Transverse colon (tissue), 4 donors: ENCODE measurements around the gene TMEM129.

Source experiments
- POLR2A ChIP-seq: fragments of 450-650 bp; IDR thresholded peaks from one replicate; pipeline ENCODE4 v1.6.1; 2016; ENCODE audit warnings: antibody characterized with exemption, mild to moderate bottlenecking, moderate library complexity
- POLR2AphosphoS5 ChIP-seq, 3 donors: sonication (generic); formaldehyde crosslinking; IDR thresholded peaks; one replicate each; pipeline ENCODE4 v1.6.1; 2016; ENCODE audit warnings: antibody characterized with exemption in 3 of 3
- TF ChIP-seq, protein P1 (sequence below), 5 experiments: fragments of 200-600 bp in 3 of 5; fragments of 450-650 bp in 2 of 5; sonication (generic) in 3 of 5; IDR thresholded peaks; 1 replicate in 2 of 5; 2 replicates in 3 of 5; pipeline ENCODE4 v1.5.1; 2016 to 2017; ENCODE audit warnings: antibody characterized with exemption in 5 of 5, inconsistent platforms in 3 of 5, mild to moderate bottlenecking in 2 of 5, moderate library complexity in 1 of 5

DNA sequence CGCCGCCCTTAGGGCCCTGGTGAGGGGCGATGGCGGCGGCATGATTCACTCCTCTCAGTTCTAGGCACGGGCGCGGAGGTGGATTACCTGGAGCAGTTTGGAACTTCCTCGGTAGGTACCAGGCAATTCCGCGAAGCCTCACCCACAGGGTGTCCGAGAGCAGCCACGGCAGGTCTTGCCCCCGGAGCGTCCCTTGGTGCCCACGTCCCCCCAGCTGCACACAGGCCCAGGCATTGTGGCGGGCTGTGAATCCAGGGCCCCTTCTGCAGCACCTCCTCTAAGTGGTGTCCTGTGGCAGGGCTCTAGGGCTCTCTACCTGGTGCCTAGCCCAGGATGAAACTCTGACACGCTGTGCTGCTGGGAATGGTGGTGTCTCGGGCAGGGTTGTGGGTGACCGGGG lies 14.1 kb upstream of the TMEM129 start:
- TF ChIP-seq, protein P1, sequence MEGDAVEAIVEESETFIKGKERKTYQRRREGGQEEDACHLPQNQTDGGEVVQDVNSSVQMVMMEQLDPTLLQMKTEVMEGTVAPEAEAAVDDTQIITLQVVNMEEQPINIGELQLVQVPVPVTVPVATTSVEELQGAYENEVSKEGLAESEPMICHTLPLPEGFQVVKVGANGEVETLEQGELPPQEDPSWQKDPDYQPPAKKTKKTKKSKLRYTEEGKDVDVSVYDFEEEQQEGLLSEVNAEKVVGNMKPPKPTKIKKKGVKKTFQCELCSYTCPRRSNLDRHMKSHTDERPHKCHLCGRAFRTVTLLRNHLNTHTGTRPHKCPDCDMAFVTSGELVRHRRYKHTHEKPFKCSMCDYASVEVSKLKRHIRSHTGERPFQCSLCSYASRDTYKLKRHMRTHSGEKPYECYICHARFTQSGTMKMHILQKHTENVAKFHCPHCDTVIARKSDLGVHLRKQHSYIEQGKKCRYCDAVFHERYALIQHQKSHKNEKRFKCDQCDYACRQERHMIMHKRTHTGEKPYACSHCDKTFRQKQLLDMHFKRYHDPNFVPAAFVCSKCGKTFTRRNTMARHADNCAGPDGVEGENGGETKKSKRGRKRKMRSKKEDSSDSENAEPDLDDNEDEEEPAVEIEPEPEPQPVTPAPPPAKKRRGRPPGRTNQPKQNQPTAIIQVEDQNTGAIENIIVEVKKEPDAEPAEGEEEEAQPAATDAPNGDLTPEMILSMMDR (IDR thresholded peaks at IDR 0.05), result no peak
- TF ChIP-seq POLR2AphosphoS5 (IDR thresholded peaks at IDR 0.05) (no peak), POLR2A (no peak)
